NCI-H1105 treated with DMSO at 0.1 percent for 48 hours (cell line): ENCODE measurements around the gene MPZ.
A peak's percentile ranks its signal among the peaks of the same experiment; 100 is the strongest.
"Not testable (repeated sequence)": the region's sequence is repeated elsewhere in the genome, so short reads cannot be mapped to it uniquely, and the experiment has no call there.

ENCODE experiments used
- DNase-seq: peaks from one replicate; lab custom pipeline; 2025; lab: John Stamatoyannopoulos, UW

MPZ gene

GRCh38 chr1:161309868-161310267 is at the start of gene MPZ:
Gene MPZ, minus strand, starts transcription at chr1:161309968. Its CDS starts 63 bp downstream, at chr1:161309905.
- DNase-seq = no peak

- DNase-seq = no peak
Measured at GRCh38 chr1:161359291-161359690, 49.5 kb upstream of the MPZ start.

- DNase-seq = no peak
Measured at GRCh38 chr1:161357073-161357472, 47.3 kb upstream of the MPZ start.

- no peak for DNase-seq
Measured at GRCh38 chr1:161351482-161351881, 41.7 kb upstream of the MPZ start.

- no peak for DNase-seq
Measured at GRCh38 chr1:161350671-161351070, 40.9 kb upstream of the MPZ start.

GRCh38 chr1:161342821-161343220 is 33.1 kb upstream of the MPZ start:
- DNase-seq = no peak

- no peak for DNase-seq
Measured at GRCh38 chr1:161342177-161342576, 32.4 kb upstream of the MPZ start.

- DNase-seq = no peak
Measured at GRCh38 chr1:161335796-161336195, 26.0 kb upstream of the MPZ start.

GRCh38 chr1:161333166-161333565 is 23.4 kb upstream of the MPZ start:
- no peak for DNase-seq

GRCh38 chr1:161330346-161330745 is 20.6 kb upstream of the MPZ start:
- no peak for DNase-seq

GRCh38 chr1:161324020-161324419 is 14.3 kb upstream of the MPZ start:
- no peak for DNase-seq

GRCh38 chr1:161315841-161316674 is 6.3 kb upstream of the MPZ start:
- DNase-seq = not testable (repeated sequence)

- peak; percentile 83 for DNase-seq
Measured at GRCh38 chr1:161314201-161314981, 4.6 kb upstream of the MPZ start, which contains the start of gene SDHC. Gene SDHC, plus strand, starts transcription at chr1:161314381. Its CDS starts 25 bp downstream, at chr1:161314406.

- no peak for DNase-seq
Measured at GRCh38 chr1:161313554-161314200, 3.9 kb upstream of the MPZ start.

- DNase-seq = no peak
Measured at GRCh38 chr1:161311595-161312181, 1.9 kb upstream of the MPZ start.

GRCh38 chr1:161307892-161308638 is 1.7 kb downstream of the MPZ start:
- no peak for DNase-seq

- DNase-seq = no peak
Measured at GRCh38 chr1:161307230-161307768, 2.5 kb downstream of the MPZ start.

- DNase-seq = peak; percentile 83
Measured at GRCh38 chr1:161305867-161306519, 3.8 kb downstream of the MPZ start.

- DNase-seq = no peak
Measured at GRCh38 chr1:161304927-161305866, 4.6 kb downstream of the MPZ start.
